Activated B cell treated with CpG ODN at 0.5 μM for 24 hours (primary cell): ENCODE measurements around the gene HCAR1. TPM values are rescaled to one million over a fixed set of nuclear protein-coding genes. Genes with fewer than 3 reads are reported as not detected.
"Not testable (repeated sequence)": the region's sequence is repeated elsewhere in the genome, so short reads cannot be mapped to it uniquely, and the experiment has no call there.

ENCODE experiments used
- ATAC-seq: fragments of 200-7000 bp; cut with Tn5 transposase; one replicate; pipeline ENCODE4 v1.10.0; 2021; ENCODE audit warnings: low read depth, mild to moderate bottlenecking, moderate library complexity
- CTCF ChIA-PET: fragments of 350-600 bp; sonication (Branson Sonifier 250); formaldehyde crosslinking; loops from one replicate; lab custom pipeline; 2021; ENCODE audit warnings: antibody characterized with exemption; lab: Charles Lee
- POLR2A ChIA-PET: fragments of 350-600 bp; sonication (Branson Sonifier 250); formaldehyde crosslinking; loops from one replicate; lab custom pipeline; 2021; ENCODE audit warnings: antibody characterized with exemption; lab: Charles Lee
- DNase-seq: peaks from one replicate; pipeline ENCODE4 v3.0.0; 2022
- H3K27ac Mint-ChIP-seq: one replicate; pipeline ENCODE4 v1.8.0; 2020; ENCODE audit warnings: mixed read lengths
- H3K27me3 Mint-ChIP-seq: one replicate; pipeline ENCODE4 v1.8.0; 2021; ENCODE audit warnings: mixed read lengths
- H3K36me3 Mint-ChIP-seq: one replicate; pipeline ENCODE4 v1.8.0; 2021; ENCODE audit warnings: low read depth, mixed read lengths
- H3K4me1 Mint-ChIP-seq: one replicate; pipeline ENCODE4 v1.8.0; 2021; ENCODE audit warnings: mixed read lengths
- H3K4me3 Mint-ChIP-seq: one replicate; pipeline ENCODE4 v1.8.0; 2020; ENCODE audit warnings: mild to moderate bottlenecking, mixed read lengths
- H3K9me3 Mint-ChIP-seq: one replicate; pipeline ENCODE4 v1.8.0; 2020; ENCODE audit warnings: mixed read lengths
- CTCF ChIP-seq: fragments of 200-600 bp; IDR thresholded peaks from one replicate; pipeline ENCODE4 v1.8.0; 2022; ENCODE audit warnings: antibody characterized with exemption, mild to moderate bottlenecking
- intact Hi-C: fragments of 100-400 bp; cut with micrococcal nuclease; formaldehyde crosslinking; loops from one replicate; pipeline ENCODE4 v1.15.1; 2024
- total RNA-seq: library from RNA; stranded (reverse); gene quantifications from 2 replicates; pipeline ENCODE4 v1.2.3, GENCODE V29; 2022

Gene HCAR1
- total RNA-seq, 1 donor from 2014 or later: not detected

- ATAC-seq, H3K4me1 Mint-ChIP-seq, H3K9me3 Mint-ChIP-seq, H3K27ac Mint-ChIP-seq, POLR2A ChIA-PET, intact Hi-C loops, CTCF ChIA-PET, DNase-seq, H3K27me3 Mint-ChIP-seq, H3K4me3 Mint-ChIP-seq, H3K36me3 Mint-ChIP-seq: not testable (repeated sequence)
Observed at GRCh38 chr12:122701481-122701880, 29.2 kb downstream of the HCAR1 start.

- H3K27ac Mint-ChIP-seq, H3K36me3 Mint-ChIP-seq, CTCF ChIA-PET, H3K4me3 Mint-ChIP-seq, H3K9me3 Mint-ChIP-seq, ATAC-seq, POLR2A ChIA-PET, DNase-seq, H3K4me1 Mint-ChIP-seq, intact Hi-C loops, H3K27me3 Mint-ChIP-seq: not testable (repeated sequence)
Observed at GRCh38 chr12:122700038-122700710, 30.5 kb downstream of the HCAR1 start.

- not testable (repeated sequence) for H3K27ac Mint-ChIP-seq
Observed at GRCh38 chr12:122696922-122697321, 33.7 kb downstream of the HCAR1 start.

GRCh38 chr12:122691566-122691965 lies 39.1 kb downstream of the HCAR1 start:
- Mint-ChIP-seq H3K36me3 (no peaks in the 10 kb centered on the region), H3K27ac (no peak overlapping the region), H3K4me3 (no peak overlapping the region), H3K9me3 (no peaks in the 10 kb centered on the region), H3K4me1 (peaks cover 4% of the 10 kb centered on the region), H3K27me3 (no peaks in the 10 kb centered on the region)
- POLR2A ChIA-PET: interaction anchor here (0.6 kb wide), 1 partner anchor 1288 kb away, joined by 9 read pairs; no protein-coding TSS in a partner anchor
- ATAC-seq (no peak), DNase-seq (no peak)
- CTCF ChIA-PET: no interaction called here
- intact Hi-C loops: no loop called here
- TF ChIP-seq CTCF: no peak

More at GRCh38 chr12:122696922-122697321, 33.7 kb downstream of the HCAR1 start:
- H3K27me3 Mint-ChIP-seq, CTCF ChIA-PET, H3K4me1 Mint-ChIP-seq, ATAC-seq, POLR2A ChIA-PET, intact Hi-C loops, DNase-seq, H3K36me3 Mint-ChIP-seq, H3K9me3 Mint-ChIP-seq, H3K4me3 Mint-ChIP-seq: not testable (repeated sequence)

- H3K4me1 Mint-ChIP-seq: peaks cover 4% of the 10 kb centered on the region
- H3K4me3 Mint-ChIP-seq: no peak overlapping the region
- no peaks in the 10 kb centered on the region for H3K36me3 Mint-ChIP-seq
- H3K27ac Mint-ChIP-seq: no peak overlapping the region
- no peak for ATAC-seq
- no peak for TF ChIP-seq CTCF
- no peaks in the 10 kb centered on the region for H3K9me3 Mint-ChIP-seq
- POLR2A ChIA-PET: interaction anchor here (0.6 kb wide), 1 partner anchor 34 kb away, joined by 4 read pairs; no protein-coding TSS in a partner anchor
- CTCF ChIA-PET: no interaction called here
- H3K27me3 Mint-ChIP-seq: no peaks in the 10 kb centered on the region
- DNase-seq: no peak
- intact Hi-C loops: no loop called here
Observed at GRCh38 chr12:122688291-122688690, 42.4 kb downstream of the HCAR1 start.

GRCh38 chr12:122687086-122687485 lies 43.6 kb downstream of the HCAR1 start:
- ChIA-PET POLR2A (no interaction called here), CTCF (no interaction called here)
- DNase-seq (no peak), ATAC-seq (no peak)
- Mint-ChIP-seq H3K36me3 (no peaks in the 10 kb centered on the region), H3K9me3 (no peaks in the 10 kb centered on the region), H3K27me3 (no peaks in the 10 kb centered on the region), H3K4me1 (peaks cover 4% of the 10 kb centered on the region), H3K27ac (no peak overlapping the region), H3K4me3 (no peak overlapping the region)
- no peak for TF ChIP-seq CTCF
- intact Hi-C loops: no loop called here
